ENCODE measurements around the gene ENO1. TPM values are rescaled to one million over a fixed set of nuclear protein-coding genes. Genes with fewer than 3 reads are reported as not detected.

ENO1 gene
- total RNA-seq, 1 donor from 2014 or later = 444 TPM

GRCh38 chr1:8860738-8861516, 17.6 kb downstream of the ENO1 start:
- H3K27ac Mint-ChIP-seq = no peak overlapping the region
- peaks cover 24% of the 10 kb centered on the region for H3K36me3 Mint-ChIP-seq (ENCODE audit: insufficient read depth)
- H3K27me3 Mint-ChIP-seq = no peaks in the 10 kb centered on the region
- no peaks in the 10 kb centered on the region for H3K9me3 Mint-ChIP-seq (ENCODE audit: low read depth)
- H3K4me3 Mint-ChIP-seq (ENCODE audit: low read depth) = no peak overlapping the region
- TF ChIP-seq, protein P1, sequence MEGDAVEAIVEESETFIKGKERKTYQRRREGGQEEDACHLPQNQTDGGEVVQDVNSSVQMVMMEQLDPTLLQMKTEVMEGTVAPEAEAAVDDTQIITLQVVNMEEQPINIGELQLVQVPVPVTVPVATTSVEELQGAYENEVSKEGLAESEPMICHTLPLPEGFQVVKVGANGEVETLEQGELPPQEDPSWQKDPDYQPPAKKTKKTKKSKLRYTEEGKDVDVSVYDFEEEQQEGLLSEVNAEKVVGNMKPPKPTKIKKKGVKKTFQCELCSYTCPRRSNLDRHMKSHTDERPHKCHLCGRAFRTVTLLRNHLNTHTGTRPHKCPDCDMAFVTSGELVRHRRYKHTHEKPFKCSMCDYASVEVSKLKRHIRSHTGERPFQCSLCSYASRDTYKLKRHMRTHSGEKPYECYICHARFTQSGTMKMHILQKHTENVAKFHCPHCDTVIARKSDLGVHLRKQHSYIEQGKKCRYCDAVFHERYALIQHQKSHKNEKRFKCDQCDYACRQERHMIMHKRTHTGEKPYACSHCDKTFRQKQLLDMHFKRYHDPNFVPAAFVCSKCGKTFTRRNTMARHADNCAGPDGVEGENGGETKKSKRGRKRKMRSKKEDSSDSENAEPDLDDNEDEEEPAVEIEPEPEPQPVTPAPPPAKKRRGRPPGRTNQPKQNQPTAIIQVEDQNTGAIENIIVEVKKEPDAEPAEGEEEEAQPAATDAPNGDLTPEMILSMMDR (IDR thresholded peaks at IDR 0.05; ENCODE audit: unreplicated experiment) = no peak
- DNase-seq (ENCODE audit: low spot score, unreplicated experiment) = no peak
- H3K4me1 Mint-ChIP-seq (ENCODE audit: low read depth) = peaks cover 14% of the 10 kb centered on the region

DNA sequence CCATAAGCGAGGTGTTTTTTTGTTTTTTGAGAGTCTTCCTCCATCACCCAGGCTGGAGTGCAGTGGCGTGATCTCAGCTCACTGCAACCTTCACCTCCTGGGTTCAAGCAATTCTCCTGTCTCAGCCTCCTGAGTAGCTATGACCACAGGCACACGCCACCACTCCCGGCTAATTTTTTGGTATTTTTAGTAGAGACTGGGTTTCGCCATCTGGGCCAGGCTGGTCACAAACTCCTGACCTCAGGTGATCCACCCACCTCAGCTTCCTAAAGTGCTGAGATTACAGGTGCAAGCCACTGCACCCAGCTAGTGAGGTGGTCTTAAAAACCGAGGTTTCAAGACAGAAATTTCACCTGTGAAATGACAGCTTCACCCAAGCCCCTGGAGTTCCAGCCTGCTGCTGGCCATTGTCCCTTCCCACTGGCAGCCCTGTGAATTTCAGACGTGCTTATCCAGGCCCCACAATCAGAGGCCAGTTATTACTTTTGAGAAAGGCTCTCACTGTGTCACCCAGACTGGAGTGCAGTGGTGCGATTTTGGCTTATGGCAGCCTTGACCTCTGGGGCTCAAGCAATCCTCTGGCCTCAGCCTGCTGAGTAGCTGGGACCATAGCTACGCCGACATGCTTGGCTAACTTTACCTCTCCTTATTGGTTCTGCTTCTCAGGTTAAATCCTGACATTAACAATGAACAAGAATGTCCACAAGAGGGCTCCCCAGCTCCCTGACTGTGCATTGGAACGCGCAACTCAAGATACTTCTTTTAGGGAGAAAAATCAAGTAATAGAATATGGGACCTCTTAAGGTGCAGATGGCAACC, 19.4 kb downstream of the ENO1 start:
- TF ChIP-seq, protein P1 (IDR thresholded peaks at IDR 0.05; ENCODE audit: unreplicated experiment) = peak; percentile 75
- no peak for DNase-seq (ENCODE audit: low spot score, unreplicated experiment)
- H3K36me3 Mint-ChIP-seq (ENCODE audit: insufficient read depth) = peaks cover 22% of the 10 kb centered on the region
- no peaks in the 10 kb centered on the region for H3K9me3 Mint-ChIP-seq (ENCODE audit: low read depth)
- no peaks in the 10 kb centered on the region for H3K27me3 Mint-ChIP-seq
- H3K4me1 Mint-ChIP-seq (ENCODE audit: low read depth) = peaks cover 14% of the 10 kb centered on the region
- no peak overlapping the region for H3K4me3 Mint-ChIP-seq (ENCODE audit: low read depth)
- peak overlapping the region; percentile 48 for H3K27ac Mint-ChIP-seq

DNA sequence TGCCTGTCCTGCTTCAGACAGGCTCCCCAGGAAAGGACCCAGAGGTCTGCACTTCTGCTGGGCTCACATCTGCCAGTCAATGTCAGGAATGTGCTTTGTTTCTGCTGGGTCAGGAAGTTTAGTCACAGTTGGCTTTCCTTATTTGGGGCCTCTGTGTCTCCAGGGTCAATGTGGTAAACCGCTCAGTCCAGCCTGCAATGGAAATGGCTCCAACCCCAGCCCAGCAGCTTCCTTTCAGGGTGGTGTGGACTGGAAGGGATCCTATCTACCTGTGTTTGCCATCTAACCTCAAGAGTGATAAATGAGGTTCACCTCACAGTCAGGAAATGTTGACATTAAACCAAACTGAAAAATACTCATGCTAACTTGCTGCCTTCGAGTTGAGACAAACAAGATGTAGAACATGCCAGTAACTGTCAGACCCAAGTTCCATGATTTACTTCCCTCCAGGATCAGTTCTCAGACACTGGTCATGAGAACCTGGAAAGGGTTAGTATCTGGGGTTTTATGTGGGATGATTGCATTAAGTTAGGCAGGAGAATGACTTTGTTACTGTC, 20.3 kb downstream of the ENO1 start:
- no peak overlapping the region for H3K4me3 Mint-ChIP-seq (ENCODE audit: low read depth)
- peaks cover 14% of the 10 kb centered on the region for H3K4me1 Mint-ChIP-seq (ENCODE audit: low read depth)
- DNase-seq (ENCODE audit: low spot score, unreplicated experiment) = no peak
- no peaks in the 10 kb centered on the region for H3K27me3 Mint-ChIP-seq
- no peaks in the 10 kb centered on the region for H3K9me3 Mint-ChIP-seq (ENCODE audit: low read depth)
- TF ChIP-seq, protein P1 (IDR thresholded peaks at IDR 0.05; ENCODE audit: unreplicated experiment) = no peak
- peak overlapping the region; percentile 82 for H3K27ac Mint-ChIP-seq
- H3K36me3 Mint-ChIP-seq (ENCODE audit: insufficient read depth) = peaks cover 21% of the 10 kb centered on the region

- Mint-ChIP-seq H3K4me3 (ENCODE audit: low read depth) (no peak overlapping the region), H3K4me1 (ENCODE audit: low read depth) (peaks cover 16% of the 10 kb centered on the region), H3K36me3 (ENCODE audit: insufficient read depth) (peaks cover 13% of the 10 kb centered on the region), H3K27ac (no peak overlapping the region), H3K9me3 (ENCODE audit: low read depth) (no peaks in the 10 kb centered on the region), H3K27me3 (no peaks in the 10 kb centered on the region)
- no peak for DNase-seq (ENCODE audit: low spot score, unreplicated experiment)
- TF ChIP-seq, protein P1 (IDR thresholded peaks at IDR 0.05; ENCODE audit: unreplicated experiment) = no peak
Observed at GRCh38 chr1:8856689-8857412, 21.6 kb downstream of the ENO1 start.

- DNase-seq (ENCODE audit: low spot score, unreplicated experiment) = no peak
- Mint-ChIP-seq H3K4me1 (ENCODE audit: low read depth) (peaks cover 14% of the 10 kb centered on the region), H3K4me3 (ENCODE audit: low read depth) (no peak overlapping the region), H3K27me3 (no peaks in the 10 kb centered on the region), H3K27ac (no peak overlapping the region), H3K9me3 (ENCODE audit: low read depth) (no peaks in the 10 kb centered on the region), H3K36me3 (ENCODE audit: insufficient read depth) (peaks cover 5% of the 10 kb centered on the region)
- TF ChIP-seq, protein P1 (IDR thresholded peaks at IDR 0.05; ENCODE audit: unreplicated experiment) = no peak
Observed at GRCh38 chr1:8854240-8854639, 24.2 kb downstream of the ENO1 start.
